ENCODE data around the gene DFFB. TPM values are rescaled to one million over a fixed set of nuclear protein-coding genes. Genes with fewer than 3 reads are reported as not detected.
A peak's percentile ranks its signal among the peaks of the same experiment; 100 is the strongest.

DFFB gene
- total and polyA plus RNA-seq, 2 experiments from 2014 or later, result 5.5 to 6.2 TPM

GRCh38 chr1:3863231-3863935 is 6.1 kb downstream of the DFFB start:
- Histone ChIP-seq H3K27me3 (no peaks in the 10 kb centered on the region), H3K4me1 (ENCODE audit: insufficient read depth) (peaks cover 4% of the 10 kb centered on the region), H3K9me2 (replicated peaks; ENCODE audit: insufficient read depth) (no peaks in the 10 kb centered on the region), H2AFZ (no peak overlapping the region), H3K9me3 (ENCODE audit: low read depth) (no peaks in the 10 kb centered on the region), H3K4me2 (no peak overlapping the region), H4K20me1 (ENCODE audit: insufficient read depth, poor library complexity, severe bottlenecking) (no peaks in the 10 kb centered on the region), H3K36me3 (replicated peaks; ENCODE audit: insufficient read depth, low read depth) (no peaks in the 10 kb centered on the region), H3K27ac (no peak overlapping the region), H3K79me2 (peaks cover 22% of the 10 kb centered on the region), H3K4me3 (no peak overlapping the region)
- 95% methylated on average over 12 of the region's 12 CpGs for WGBS (ENCODE audit: low lambda C conversion rate, missing lambda C conversion rate)
- TF ChIP-seq EZH2phosphoT487 (IDR thresholded peaks at IDR 0.05; ENCODE audit: low read depth, severe bottlenecking, unreplicated experiment), result no peak
- TF ChIP-seq, protein P1, sequence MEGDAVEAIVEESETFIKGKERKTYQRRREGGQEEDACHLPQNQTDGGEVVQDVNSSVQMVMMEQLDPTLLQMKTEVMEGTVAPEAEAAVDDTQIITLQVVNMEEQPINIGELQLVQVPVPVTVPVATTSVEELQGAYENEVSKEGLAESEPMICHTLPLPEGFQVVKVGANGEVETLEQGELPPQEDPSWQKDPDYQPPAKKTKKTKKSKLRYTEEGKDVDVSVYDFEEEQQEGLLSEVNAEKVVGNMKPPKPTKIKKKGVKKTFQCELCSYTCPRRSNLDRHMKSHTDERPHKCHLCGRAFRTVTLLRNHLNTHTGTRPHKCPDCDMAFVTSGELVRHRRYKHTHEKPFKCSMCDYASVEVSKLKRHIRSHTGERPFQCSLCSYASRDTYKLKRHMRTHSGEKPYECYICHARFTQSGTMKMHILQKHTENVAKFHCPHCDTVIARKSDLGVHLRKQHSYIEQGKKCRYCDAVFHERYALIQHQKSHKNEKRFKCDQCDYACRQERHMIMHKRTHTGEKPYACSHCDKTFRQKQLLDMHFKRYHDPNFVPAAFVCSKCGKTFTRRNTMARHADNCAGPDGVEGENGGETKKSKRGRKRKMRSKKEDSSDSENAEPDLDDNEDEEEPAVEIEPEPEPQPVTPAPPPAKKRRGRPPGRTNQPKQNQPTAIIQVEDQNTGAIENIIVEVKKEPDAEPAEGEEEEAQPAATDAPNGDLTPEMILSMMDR (IDR thresholded peaks at IDR 0.05; ENCODE audit: poor library complexity), result no peak
- TF ChIP-seq EZH2 (IDR thresholded peaks at IDR 0.05; ENCODE audit: borderline replicate concordance), result no peak
- no peak for DNase-seq (ENCODE audit: low spot score)

- Histone ChIP-seq H3K4me3 (no peak overlapping the region), H3K9me2 (replicated peaks; ENCODE audit: insufficient read depth) (no peaks in the 10 kb centered on the region), H3K79me2 (peaks cover 7% of the 10 kb centered on the region), H3K4me2 (peak overlapping the region; percentile 16), H3K9me3 (ENCODE audit: low read depth) (no peaks in the 10 kb centered on the region), H3K27ac (no peak overlapping the region), H3K36me3 (replicated peaks; ENCODE audit: insufficient read depth, low read depth) (no peaks in the 10 kb centered on the region), H4K20me1 (ENCODE audit: insufficient read depth, poor library complexity, severe bottlenecking) (no peaks in the 10 kb centered on the region), H2AFZ (no peak overlapping the region), H3K4me1 (ENCODE audit: insufficient read depth) (no peaks in the 10 kb centered on the region), H3K27me3 (no peaks in the 10 kb centered on the region)
- TF ChIP-seq, protein P1 (IDR thresholded peaks at IDR 0.05; ENCODE audit: poor library complexity), result no peak
- TF ChIP-seq EZH2phosphoT487 (IDR thresholded peaks at IDR 0.05; ENCODE audit: low read depth, severe bottlenecking, unreplicated experiment), result no peak
- TF ChIP-seq EZH2 (IDR thresholded peaks at IDR 0.05; ENCODE audit: borderline replicate concordance), result no peak
- 83% methylated on average over 6 of the region's 6 CpGs for WGBS (ENCODE audit: low lambda C conversion rate, missing lambda C conversion rate)
- no peak for DNase-seq (ENCODE audit: low spot score)
These were observed 7.6 kb downstream of the DFFB start for GRCh38 chr1:3864884-3865283.

DNA sequence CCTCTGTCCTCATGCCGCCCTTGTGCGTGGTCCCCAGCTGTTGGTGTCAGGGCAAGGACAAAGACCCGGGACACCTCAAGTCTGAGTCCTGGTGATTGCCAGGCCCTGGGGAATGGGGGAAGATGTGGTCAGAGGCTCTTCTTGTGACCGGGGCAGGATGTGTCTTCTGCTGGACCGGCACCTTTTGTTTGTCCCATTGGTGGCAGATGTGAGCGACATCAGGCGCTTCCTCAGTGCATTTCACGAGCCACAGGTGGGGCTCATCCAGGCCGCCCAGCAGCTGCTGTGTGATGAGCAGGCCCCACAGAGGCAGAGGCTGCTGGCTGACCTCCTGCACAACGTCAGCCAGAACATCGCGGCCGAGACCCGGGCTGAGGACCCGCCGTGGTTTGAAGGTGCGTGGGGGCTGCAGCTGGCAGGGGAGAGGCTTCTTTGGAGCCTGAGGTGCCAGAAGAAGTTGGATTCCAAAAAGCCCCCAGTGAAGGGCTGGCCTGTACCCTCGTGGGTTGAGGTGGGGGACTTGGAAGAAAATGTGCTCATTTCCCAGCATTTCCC is 8.4 kb downstream of the DFFB start:
- no peaks in the 10 kb centered on the region for H3K27me3 ChIP-seq
- H3K4me2 ChIP-seq, result no peak overlapping the region
- no peaks in the 10 kb centered on the region for H3K9me2 ChIP-seq (replicated peaks; ENCODE audit: insufficient read depth)
- H3K79me2 ChIP-seq, result peaks cover under 1% of the 10 kb centered on the region
- WGBS (ENCODE audit: low lambda C conversion rate, missing lambda C conversion rate), result 87% methylated on average over 18 of the region's 18 CpGs
- H3K4me3 ChIP-seq, result no peak overlapping the region
- H3K4me1 ChIP-seq (ENCODE audit: insufficient read depth), result no peaks in the 10 kb centered on the region
- no peak for DNase-seq (ENCODE audit: low spot score)
- H2AFZ ChIP-seq, result no peak overlapping the region
- H3K9me3 ChIP-seq (ENCODE audit: low read depth), result no peaks in the 10 kb centered on the region
- H4K20me1 ChIP-seq (ENCODE audit: insufficient read depth, poor library complexity, severe bottlenecking), result no peaks in the 10 kb centered on the region
- no peaks in the 10 kb centered on the region for H3K36me3 ChIP-seq (replicated peaks; ENCODE audit: insufficient read depth, low read depth)
- no peak overlapping the region for H3K27ac ChIP-seq
- no peak for TF ChIP-seq EZH2 (IDR thresholded peaks at IDR 0.05; ENCODE audit: borderline replicate concordance)
- TF ChIP-seq, protein P1 (IDR thresholded peaks at IDR 0.05; ENCODE audit: poor library complexity), result no peak
- TF ChIP-seq EZH2phosphoT487 (IDR thresholded peaks at IDR 0.05; ENCODE audit: low read depth, severe bottlenecking, unreplicated experiment), result no peak

All from hepatocyte (in vitro differentiated cells).